ENCODE results near the gene MTHFD1L.

- no peak for TF ChIP-seq CTCF (IDR thresholded peaks at IDR 0.05)
- TF ChIP-seq EP300 (IDR thresholded peaks at IDR 0.05), result no peak
These were observed 33.1 kb downstream of the MTHFD1L start for GRCh38 chr6:150898399-150899170.
